Naive thymus-derived CD4-positive, alpha-beta T cell (primary cell): ENCODE results near the gene IQGAP1. TPM values are rescaled to one million over a fixed set of nuclear protein-coding genes. Genes with fewer than 3 reads are reported as not detected.

Experiments
- ATAC-seq: fragments of 150-1000 bp; cut with Tn5 transposase; 2 replicates; pipeline ENCODE4 v1.10.0; 2021; ENCODE audit warnings: mild to moderate bottlenecking, moderate library complexity
- CTCF ChIA-PET: fragments of 350-600 bp; sonication (Branson Sonifier 250); formaldehyde crosslinking; loops from one replicate; lab custom pipeline; 2021; ENCODE audit warnings: antibody characterized with exemption; lab: Charles Lee
- POLR2A ChIA-PET: fragments of 350-600 bp; sonication (Branson Sonifier 250); formaldehyde crosslinking; loops from one replicate; lab custom pipeline; 2021; ENCODE audit warnings: antibody characterized with exemption, inconsistent platforms; lab: Charles Lee
- DNase-seq, 9 donors: peaks; one replicate each; pipeline versions ENCODE4 v3.0.0 to v3.0.0-alpha.2; 2020 to 2022; ENCODE audit warnings: mixed read lengths in 1 of 9
- H3K27ac ChIP-seq: one replicate; pipeline ENCODE4 v1.7.0; 2013; ENCODE audit warnings: mild to moderate bottlenecking, low read depth, low read length, moderate library complexity
- H3K27me3 ChIP-seq, 2 donors: one replicate each; pipeline ENCODE4 v1.7.0; 2013; ENCODE audit warnings: low read length in 2 of 2, mild to moderate bottlenecking in 2 of 2, moderate library complexity in 2 of 2; ENCODE audit not compliant: control insufficient read depth in 2 of 2, insufficient read depth in 2 of 2
- H3K36me3 ChIP-seq, 3 experiments: 1 replicate in 2 of 3; 2 replicates in 1 of 3; pipeline ENCODE4 v1.7.0; 2013; ENCODE audit warnings: low read length in 3 of 3, mild to moderate bottlenecking in 3 of 3, moderate library complexity in 1 of 3; ENCODE audit not compliant: insufficient read depth in 3 of 3, control insufficient read depth in 2 of 3
- H3K4me1 ChIP-seq, 2 donors: one replicate each; pipeline ENCODE4 v1.7.0; 2013; ENCODE audit warnings: low read length in 2 of 2, mild to moderate bottlenecking in 2 of 2, moderate library complexity in 1 of 2; ENCODE audit not compliant: control insufficient read depth in 2 of 2, insufficient read depth in 2 of 2
- H3K4me3 ChIP-seq: 2 replicates; pipeline ENCODE4 v1.7.0; 2013; ENCODE audit warnings: mild to moderate bottlenecking, low read length
- H3K9me3 ChIP-seq, 3 experiments: 1 replicate in 2 of 3; 2 replicates in 1 of 3; pipeline ENCODE4 v1.7.0; 2013; ENCODE audit warnings: low read length in 3 of 3; ENCODE audit not compliant: control insufficient read depth in 2 of 3
- H3K27ac Mint-ChIP-seq, 9 donors: one replicate each; pipeline ENCODE4 v1.8.0; 2020 to 2022; ENCODE audit warnings: mixed read lengths in 9 of 9, mild to moderate bottlenecking in 8 of 9, moderate library complexity in 5 of 9, inconsistent platforms in 2 of 9
- H3K27me3 Mint-ChIP-seq, 5 donors: one replicate each; pipeline ENCODE4 v1.8.0; 2021 to 2022; ENCODE audit warnings: mixed read lengths in 5 of 5, mild to moderate bottlenecking in 1 of 5
- H3K36me3 Mint-ChIP-seq, 5 donors: one replicate each; pipeline ENCODE4 v1.8.0; 2020 to 2022; ENCODE audit warnings: mixed read lengths in 5 of 5, mild to moderate bottlenecking in 3 of 5, inconsistent platforms in 1 of 5
- H3K4me1 Mint-ChIP-seq, 7 donors: one replicate each; pipeline ENCODE4 v1.8.0; 2020 to 2022; ENCODE audit warnings: mixed read lengths in 7 of 7, mild to moderate bottlenecking in 3 of 7, inconsistent platforms in 1 of 7
- H3K4me3 Mint-ChIP-seq, 10 donors: one replicate each; pipeline ENCODE4 v1.8.0; 2020 to 2022; ENCODE audit warnings: mild to moderate bottlenecking in 10 of 10, mixed read lengths in 10 of 10, moderate library complexity in 6 of 10, inconsistent platforms in 2 of 10
- H3K9me3 Mint-ChIP-seq, 11 donors: one replicate each; pipeline ENCODE4 v1.8.0; 2020 to 2022; ENCODE audit warnings: mixed read lengths in 11 of 11, mild to moderate bottlenecking in 4 of 11, inconsistent platforms in 1 of 11, moderate library complexity in 1 of 11
- intact Hi-C, 2 donors: fragments of 100-400 bp; cut with micrococcal nuclease; formaldehyde crosslinking; loops; one replicate each; pipeline ENCODE4 v1.15.1; 2023
- polyA plus RNA-seq, 2 donors: library from polyadenylated mRNA; unstranded; fragments of 300-500 nt; fragmentation: Illumina TruSeq; gene quantifications; one replicate each; pipeline ENCODE4 v1.2.3, GENCODE V29; 2021
- total RNA-seq, 6 experiments: library from RNA in 5 of 6; stranded (reverse) in 5 of 6; gene quantifications; 1 replicate in 5 of 6; 2 replicates in 1 of 6; pipeline ENCODE4 v1.2.3 and lab custom pipeline; 2021 to 2026

The IQGAP1 gene
- total and polyA plus RNA-seq, 7 experiments from 2014 or later: 73.9 to 263 (median 90.3) TPM

DNA sequence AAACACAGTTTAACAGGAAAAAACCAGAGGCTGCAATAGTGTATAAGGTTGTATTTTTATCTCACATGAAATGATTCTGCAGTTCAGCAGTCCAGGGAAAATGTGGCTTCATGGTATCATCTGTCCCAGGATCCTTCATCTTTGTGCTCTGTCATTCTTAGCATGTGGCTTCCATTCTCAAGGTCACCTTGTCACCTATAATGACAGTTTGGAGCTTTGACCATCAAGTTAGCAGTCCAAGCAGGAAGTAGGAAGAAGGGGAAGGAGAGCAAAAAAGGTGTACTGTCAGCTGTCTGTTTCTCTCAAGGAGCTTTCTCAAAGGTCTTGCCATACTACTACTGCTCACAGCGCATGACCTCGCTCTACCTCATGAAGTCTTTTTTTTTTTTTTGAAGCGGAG, 83.1 kb downstream of the IQGAP1 start:
- peak overlapping the region in 7 of 9 donors; percentile 11 to 80 (median 40) for H3K27ac Mint-ChIP-seq
- Histone ChIP-seq H3K36me3 (peaks cover 12 to 65% (median 24%) of the 10 kb centered on the region in 3 experiments), H3K27ac (no peak overlapping the region), H3K9me3 (no peaks in the 10 kb centered on the region), H3K4me1 (no peaks in the 10 kb centered on the region), H3K27me3 (no peaks in the 10 kb centered on the region), H3K4me3 (no peak overlapping the region)
- H3K4me3 Mint-ChIP-seq: no peak overlapping the region
- no peaks in the 10 kb centered on the region for H3K27me3 Mint-ChIP-seq
- ATAC-seq (no peak), DNase-seq (no peak)
- POLR2A ChIA-PET: no interaction called here
- H3K36me3 Mint-ChIP-seq: peaks cover 15 to 53% (median 32%) of the 10 kb centered on the region in 5 donors
- H3K4me1 Mint-ChIP-seq: peaks cover 3 to 23% (median 7%) of the 10 kb centered on the region in 7 donors
- intact Hi-C loops: no loop called here
- no peaks in the 10 kb centered on the region for H3K9me3 Mint-ChIP-seq
- CTCF ChIA-PET: no interaction called here

- peaks cover 13 to 53% (median 33%) of the 10 kb centered on the region in 5 donors for H3K36me3 Mint-ChIP-seq
- H3K27me3 Mint-ChIP-seq: no peaks in the 10 kb centered on the region
- DNase-seq (no peak), ATAC-seq (no peak)
- Histone ChIP-seq H3K36me3 (peaks cover 18 to 65% (median 29%) of the 10 kb centered on the region in 3 experiments), H3K27ac (no peak overlapping the region), H3K9me3 (no peaks in the 10 kb centered on the region), H3K4me1 (no peaks in the 10 kb centered on the region), H3K4me3 (no peak overlapping the region), H3K27me3 (no peaks in the 10 kb centered on the region)
- POLR2A ChIA-PET: no interaction called here
- no peak overlapping the region for H3K27ac Mint-ChIP-seq
- intact Hi-C loops: no loop called here
- no peak overlapping the region for H3K4me3 Mint-ChIP-seq
- peaks cover 3 to 28% (median 7%) of the 10 kb centered on the region in 7 donors for H3K4me1 Mint-ChIP-seq
- no peaks in the 10 kb centered on the region for H3K9me3 Mint-ChIP-seq
- CTCF ChIA-PET: interaction anchor here (1.9 kb wide), 1 partner anchor 10 kb away, joined by 4 read pairs; no protein-coding TSS in a partner anchor
Observed at GRCh38 chr15:90471769-90472168, 83.7 kb downstream of the IQGAP1 start.

- ChIA-PET POLR2A (interaction anchor here (0.5 to 1.4 kb wide), 3 partner anchors 104 to 244 kb away, joined by 3 to 4 read pairs (median 4); no protein-coding TSS in a partner anchor), CTCF (interaction anchor here (0.7 to 6.2 kb wide), 5 partner anchors 112 to 159 kb away, joined by 3 to 79 read pairs (median 5); no protein-coding TSS in a partner anchor)
- Mint-ChIP-seq H3K36me3 (peaks cover 14 to 51% (median 29%) of the 10 kb centered on the region in 5 donors), H3K9me3 (peaks cover 0 to 2% (median 0%) of the 10 kb centered on the region in 11 donors), H3K4me1 (peaks cover 9 to 48% (median 42%) of the 10 kb centered on the region in 7 donors), H3K4me3 (no peak overlapping the region), H3K27ac (peak overlapping the region in 4 of 9 donors; percentile 6 to 74 (median 15)), H3K27me3 (no peaks in the 10 kb centered on the region)
- H3K27me3 ChIP-seq: no peaks in the 10 kb centered on the region
- H3K27ac ChIP-seq: no peak overlapping the region
- H3K4me3 ChIP-seq: no peak overlapping the region
- no peak for ATAC-seq
- intact Hi-C loops: no loop called here
- no peaks in the 10 kb centered on the region for H3K9me3 ChIP-seq
- peaks cover 10 to 11% of the 10 kb centered on the region in 2 donors for H3K4me1 ChIP-seq
- DNase-seq: no peak
- peaks cover 36 to 73% (median 39%) of the 10 kb centered on the region in 3 experiments for H3K36me3 ChIP-seq
Observed at GRCh38 chr15:90478846-90479481, 90.9 kb downstream of the IQGAP1 start.

DNA sequence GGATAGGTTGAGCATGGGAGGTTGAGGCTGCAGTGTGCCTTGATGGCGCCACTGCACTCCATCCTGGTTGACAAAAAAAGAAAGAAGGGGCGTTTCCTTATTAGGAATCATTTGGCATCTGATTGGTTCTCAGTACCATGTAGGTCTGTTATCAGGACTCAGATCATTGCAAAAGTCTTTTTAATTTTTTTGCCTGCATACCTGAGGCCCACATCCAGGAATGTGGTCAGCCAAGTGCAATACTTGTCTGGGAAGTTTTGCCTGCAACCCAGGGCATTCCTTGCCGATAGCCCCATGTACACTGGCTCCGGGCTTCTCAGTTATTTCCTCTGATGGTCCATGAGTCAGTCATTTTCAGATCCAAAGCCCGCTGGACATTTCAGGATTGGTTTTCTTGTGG, 91.6 kb downstream of the IQGAP1 start:
- H3K36me3 Mint-ChIP-seq: peaks cover 14 to 45% (median 29%) of the 10 kb centered on the region in 5 donors
- no peak overlapping the region for H3K27ac ChIP-seq

DNA sequence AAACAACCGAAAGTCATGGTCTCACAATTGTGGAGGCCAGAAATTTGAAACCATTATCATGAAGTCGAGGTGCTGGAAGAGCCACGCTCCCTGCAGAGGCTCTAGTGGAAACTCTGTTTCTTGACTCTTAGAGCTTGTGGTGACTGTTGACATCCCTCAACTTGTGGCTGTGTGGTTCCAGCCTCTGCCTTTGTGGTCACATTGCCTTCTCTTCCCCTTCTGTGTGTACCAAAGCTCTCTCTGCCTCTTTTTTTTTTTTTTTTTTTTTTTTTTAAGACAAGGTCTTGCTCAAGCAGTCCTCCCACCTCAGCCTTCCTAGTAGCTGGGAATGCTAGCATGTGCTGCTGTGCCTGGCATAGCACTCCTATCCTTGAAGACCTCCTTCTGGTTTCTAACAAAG, 93.0 kb downstream of the IQGAP1 start:
- Mint-ChIP-seq H3K36me3 (peaks cover 19 to 55% (median 36%) of the 10 kb centered on the region in 5 donors), H3K9me3 (peaks cover 0 to 2% (median 0%) of the 10 kb centered on the region in 11 donors)

More for the DNA sequence above, 91.6 kb downstream of the IQGAP1 start:
- Histone ChIP-seq H3K27me3 (no peaks in the 10 kb centered on the region), H3K9me3 (no peaks in the 10 kb centered on the region), H3K4me3 (no peak overlapping the region), H3K36me3 (peaks cover 35 to 73% (median 36%) of the 10 kb centered on the region in 3 experiments), H3K4me1 (peaks cover 10 to 11% of the 10 kb centered on the region in 2 donors)
- intact Hi-C loops: loop anchor here (5.0 to 10.0 kb wide), 4 partner anchors 52 to 408 kb away; partner anchors contain the start of genes FES (in 1 of the 2) and IQGAP1 (in 1 of the 2)
- H3K9me3 Mint-ChIP-seq: peaks cover 0 to 2% (median 0%) of the 10 kb centered on the region in 11 donors
- DNase-seq: no peak
- ChIA-PET CTCF (interaction anchor here (0.7 to 6.2 kb wide), 3 partner anchors 117 to 160 kb away, joined by 5 to 79 read pairs (median 21); no protein-coding TSS in a partner anchor), POLR2A (interaction anchor here (0.5 to 1.4 kb wide), 2 partner anchors 104 to 117 kb away, joined by 4 read pairs; no protein-coding TSS in a partner anchor)
- no peak overlapping the region for H3K27ac Mint-ChIP-seq
- H3K4me1 Mint-ChIP-seq: peaks cover 9 to 48% (median 42%) of the 10 kb centered on the region in 7 donors
- no peaks in the 10 kb centered on the region for H3K27me3 Mint-ChIP-seq
- ATAC-seq: no peak
- no peak overlapping the region for H3K4me3 Mint-ChIP-seq

More for the DNA sequence above, 93.0 kb downstream of the IQGAP1 start:
- Mint-ChIP-seq H3K27me3 (no peaks in the 10 kb centered on the region), H3K4me1 (peaks cover 9 to 49% (median 42%) of the 10 kb centered on the region in 7 donors), H3K4me3 (peak overlapping the region in 4 of 10 donors; percentile 1 to 58 (median 20)), H3K27ac (peak overlapping the region in 8 of 9 donors; percentile 3 to 91 (median 42))
- peaks cover 10 to 11% of the 10 kb centered on the region in 2 donors for H3K4me1 ChIP-seq
- ChIA-PET POLR2A (interaction anchor here (2.3 kb wide), 1 partner anchor 160 kb away, joined by 10 read pairs; no protein-coding TSS in a partner anchor), CTCF (interaction anchor here (0.6 to 6.2 kb wide), 15 partner anchors 11 to 405 kb away, joined by 3 to 107 read pairs (median 5); no protein-coding TSS in a partner anchor)
- no peak overlapping the region for H3K4me3 ChIP-seq
- intact Hi-C loops: loop anchor here (1.0 to 10.0 kb wide), 5 partner anchors 54 to 406 kb away; partner anchors contain the start of genes IQGAP1 (in 2 of the 2) and FES (in 1 of the 2)
- H3K9me3 ChIP-seq: no peaks in the 10 kb centered on the region
- H3K27me3 ChIP-seq: no peaks in the 10 kb centered on the region
- ATAC-seq: peak; percentile 68
- peaks cover 38 to 78% (median 41%) of the 10 kb centered on the region in 3 experiments for H3K36me3 ChIP-seq
- peak in 4 of 9 donors; percentile 14 to 51 (median 30) for DNase-seq
- H3K27ac ChIP-seq: no peak overlapping the region
